ENCODE data around the gene POLR1E. TPM values are rescaled to one million over a fixed set of nuclear protein-coding genes. Genes with fewer than 3 reads are reported as not detected.

POLR1E gene
- total RNA-seq, 1 experiment from 2014 or later = 39.8 TPM

DNA sequence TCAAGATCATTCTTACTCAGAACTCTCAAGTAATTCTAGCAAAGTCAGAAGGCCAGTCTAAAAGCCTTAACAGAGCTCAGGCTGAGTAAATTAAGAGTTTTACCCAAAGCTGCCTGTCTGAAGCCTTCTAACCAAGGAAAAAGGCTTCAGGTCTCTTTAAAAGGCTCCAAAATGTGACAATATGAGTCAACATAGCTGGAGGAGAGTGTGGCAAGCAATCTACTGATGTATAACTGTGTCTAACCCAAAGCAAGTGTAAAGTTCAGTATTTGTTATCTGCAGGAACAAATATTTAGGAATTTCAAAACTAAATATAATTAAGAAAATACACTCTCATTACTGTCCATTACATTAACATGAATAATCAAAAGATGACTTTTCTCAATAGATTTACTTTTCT lies 31.5 kb upstream of the POLR1E start:
- H3K36me3 ChIP-seq (ENCODE audit: insufficient read depth, low read length) = 0 out of 2 replicates have a peak, but pooled peaks cover 3% of the 10 kb centered on the region
- H3K79me2 ChIP-seq (ENCODE audit: low read length) = peaks cover 98% of the 10 kb centered on the region
- H2AFZ ChIP-seq (ENCODE audit: low read length) = no peak overlapping the region
- H3K4me2 ChIP-seq (ENCODE audit: low read depth, low read length, poor library complexity, severe bottlenecking) = no peak overlapping the region
- 0 out of 2 replicates have a peak, but pooled peaks cover 5% of the 10 kb centered on the region for H4K20me1 ChIP-seq (ENCODE audit: insufficient read depth, low read depth, low read length)
- H3K9me3 ChIP-seq (ENCODE audit: low read length) = no peaks in the 10 kb centered on the region
- no peak overlapping the region for H3K9ac ChIP-seq (ENCODE audit: low read length)
- no peaks in the 10 kb centered on the region for H3K9me2 ChIP-seq (replicated peaks; ENCODE audit: insufficient read depth, low read length)
- H3K4me1 ChIP-seq (ENCODE audit: low read length) = peaks cover 97% of the 10 kb centered on the region
- H3K4me3 ChIP-seq (ENCODE audit: low read length) = no peak overlapping the region
- DNase-seq = no peak
- peak overlapping the region; percentile 83 for H3K27ac ChIP-seq (ENCODE audit: low read length)
- no peaks in the 10 kb centered on the region for H3K27me3 ChIP-seq (ENCODE audit: low read length)

DNA sequence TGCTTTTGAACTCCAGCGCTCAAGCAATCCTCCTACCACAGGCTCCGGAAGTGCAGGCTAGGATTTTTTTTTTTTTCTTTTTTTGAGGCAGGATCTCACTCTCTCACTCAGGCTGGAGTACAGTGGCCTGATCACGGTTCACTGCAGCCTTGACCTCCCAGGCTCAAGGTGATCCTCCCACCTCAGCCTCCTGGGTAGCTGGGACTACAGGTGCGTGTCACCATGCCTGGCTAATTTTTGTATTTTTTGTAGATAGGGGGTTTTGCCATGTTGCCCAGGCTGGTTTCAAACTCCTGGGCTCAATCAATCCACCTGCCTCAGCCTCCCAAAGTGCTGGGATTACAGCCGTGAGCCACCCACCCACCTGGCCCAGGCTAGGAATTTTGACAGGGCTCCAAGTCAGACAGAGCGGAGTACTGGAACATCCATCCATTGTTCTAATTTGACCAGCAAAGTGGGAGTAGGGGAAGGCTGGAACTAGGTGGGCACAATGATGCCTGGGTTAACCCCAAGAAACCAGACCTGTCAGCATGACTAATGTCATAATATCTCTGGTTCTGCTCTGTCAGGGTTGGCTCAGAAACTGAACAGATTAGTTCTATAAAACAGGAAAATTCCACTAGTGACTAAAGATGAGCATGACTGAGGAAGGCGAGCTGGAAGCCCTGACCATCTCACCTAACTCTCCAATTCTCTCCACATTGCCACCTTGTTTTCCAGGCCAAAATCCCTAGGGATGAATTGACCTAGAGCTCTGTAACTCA lies 29.7 kb upstream of the POLR1E start:
- H3K79me2 ChIP-seq (ENCODE audit: low read length) = peaks cover 97% of the 10 kb centered on the region
- H3K9me2 ChIP-seq (replicated peaks; ENCODE audit: insufficient read depth, low read length) = no peaks in the 10 kb centered on the region
- peak overlapping the region; percentile 46 for H3K27ac ChIP-seq (ENCODE audit: low read length)

DNA sequence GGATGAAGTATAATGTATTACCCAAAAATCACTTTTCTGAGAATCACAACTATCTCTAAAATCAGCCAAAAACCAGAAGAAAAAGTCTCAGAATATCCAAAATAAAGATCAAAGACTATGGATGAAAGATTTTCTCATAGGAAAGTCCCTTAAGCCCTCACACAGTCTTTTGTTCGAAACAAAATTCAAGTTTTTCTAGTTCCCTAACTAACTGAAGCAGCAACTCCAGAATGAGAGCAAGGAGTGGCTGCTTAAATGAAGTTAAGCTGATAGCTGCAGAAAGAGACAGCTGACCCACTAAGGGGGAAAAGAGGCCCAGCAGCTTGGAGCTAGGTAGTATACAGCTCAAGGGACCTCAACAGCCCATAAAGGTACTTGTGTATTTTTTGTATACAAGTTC lies 28.9 kb upstream of the POLR1E start:
- peak overlapping the region; percentile 46 for H3K27ac ChIP-seq (ENCODE audit: low read length)
- no peaks in the 10 kb centered on the region for H3K9me3 ChIP-seq (ENCODE audit: low read length)
- no peak for DNase-seq

More for the DNA sequence above, 29.7 kb upstream of the POLR1E start:
- peak overlapping the region; percentile 8; the same call in 1 of the 2 replicates for H3K9ac ChIP-seq (ENCODE audit: low read length)
- no peak overlapping the region for H3K4me3 ChIP-seq (ENCODE audit: low read length)
- peak overlapping the region; percentile 32 for H3K4me2 ChIP-seq (ENCODE audit: low read depth, low read length, poor library complexity, severe bottlenecking)
- peaks cover 81% of the 10 kb centered on the region for H3K4me1 ChIP-seq (ENCODE audit: low read length)
- no peak for DNase-seq
- no peak overlapping the region for H2AFZ ChIP-seq (ENCODE audit: low read length)
- 0 out of 2 replicates have a peak, but pooled peaks cover 5% of the 10 kb centered on the region for H4K20me1 ChIP-seq (ENCODE audit: insufficient read depth, low read depth, low read length)
- no peaks in the 10 kb centered on the region for H3K27me3 ChIP-seq (ENCODE audit: low read length)
- 0 out of 2 replicates have a peak, but pooled peaks cover 3% of the 10 kb centered on the region for H3K36me3 ChIP-seq (ENCODE audit: insufficient read depth, low read length)
- no peaks in the 10 kb centered on the region for H3K9me3 ChIP-seq (ENCODE audit: low read length)

DNA sequence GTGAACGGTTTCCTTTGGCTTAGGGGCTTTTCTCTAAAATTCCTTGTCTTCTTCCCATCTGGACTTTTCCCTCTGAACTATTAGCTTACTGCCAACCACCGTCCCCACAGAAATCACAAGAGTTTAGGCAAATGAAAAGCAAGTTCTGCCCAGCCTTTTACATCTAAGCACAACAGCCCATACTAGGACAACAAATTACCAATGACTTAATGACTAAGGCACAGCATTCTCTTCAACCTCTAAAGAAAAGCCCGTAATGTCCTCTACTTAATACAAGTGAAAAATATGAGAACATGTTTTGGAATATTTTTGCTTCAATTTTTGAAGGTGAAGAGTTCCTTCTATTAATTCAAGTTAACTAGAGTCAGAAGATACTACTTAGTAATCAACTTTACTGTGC lies 21.7 kb upstream of the POLR1E start:
- no peak for DNase-seq
- peak overlapping the region; percentile 84 for H3K27ac ChIP-seq (ENCODE audit: low read length)
- H4K20me1 ChIP-seq (ENCODE audit: insufficient read depth, low read depth, low read length) = no peaks in the 10 kb centered on the region
- no peak overlapping the region for H2AFZ ChIP-seq (ENCODE audit: low read length)
- no peaks in the 10 kb centered on the region for H3K9me2 ChIP-seq (replicated peaks; ENCODE audit: insufficient read depth, low read length)
- H3K9ac ChIP-seq (ENCODE audit: low read length) = peak overlapping the region; percentile 84
- peaks cover 41% of the 10 kb centered on the region for H3K4me1 ChIP-seq (ENCODE audit: low read length)
- H3K36me3 ChIP-seq (ENCODE audit: insufficient read depth, low read length) = peaks cover 5% of the 10 kb centered on the region; the same call in 1 of the 2 replicates
- peak overlapping the region; percentile 89 for H3K4me3 ChIP-seq (ENCODE audit: low read length)
- no peaks in the 10 kb centered on the region for H3K27me3 ChIP-seq (ENCODE audit: low read length)
- no peaks in the 10 kb centered on the region for H3K9me3 ChIP-seq (ENCODE audit: low read length)
- peaks cover 55% of the 10 kb centered on the region for H3K79me2 ChIP-seq (ENCODE audit: low read length)
- H3K4me2 ChIP-seq (ENCODE audit: low read depth, low read length, poor library complexity, severe bottlenecking) = peak overlapping the region; percentile 87

More for the DNA sequence above, 28.9 kb upstream of the POLR1E start:
- Histone ChIP-seq H4K20me1 (ENCODE audit: insufficient read depth, low read depth, low read length) (0 out of 2 replicates have a peak, but pooled peaks cover 5% of the 10 kb centered on the region), H3K9ac (ENCODE audit: low read length) (no peak overlapping the region), H3K4me2 (ENCODE audit: low read depth, low read length, poor library complexity, severe bottlenecking) (no peak overlapping the region), H3K4me3 (ENCODE audit: low read length) (no peak overlapping the region), H3K9me2 (replicated peaks; ENCODE audit: insufficient read depth, low read length) (no peaks in the 10 kb centered on the region), H3K4me1 (ENCODE audit: low read length) (peaks cover 76% of the 10 kb centered on the region), H3K27me3 (ENCODE audit: low read length) (no peaks in the 10 kb centered on the region), H2AFZ (ENCODE audit: low read length) (no peak overlapping the region), H3K79me2 (ENCODE audit: low read length) (peaks cover 98% of the 10 kb centered on the region), H3K36me3 (ENCODE audit: insufficient read depth, low read length) (peaks cover 8% of the 10 kb centered on the region; the same call in 1 of the 2 replicates)

DNA sequence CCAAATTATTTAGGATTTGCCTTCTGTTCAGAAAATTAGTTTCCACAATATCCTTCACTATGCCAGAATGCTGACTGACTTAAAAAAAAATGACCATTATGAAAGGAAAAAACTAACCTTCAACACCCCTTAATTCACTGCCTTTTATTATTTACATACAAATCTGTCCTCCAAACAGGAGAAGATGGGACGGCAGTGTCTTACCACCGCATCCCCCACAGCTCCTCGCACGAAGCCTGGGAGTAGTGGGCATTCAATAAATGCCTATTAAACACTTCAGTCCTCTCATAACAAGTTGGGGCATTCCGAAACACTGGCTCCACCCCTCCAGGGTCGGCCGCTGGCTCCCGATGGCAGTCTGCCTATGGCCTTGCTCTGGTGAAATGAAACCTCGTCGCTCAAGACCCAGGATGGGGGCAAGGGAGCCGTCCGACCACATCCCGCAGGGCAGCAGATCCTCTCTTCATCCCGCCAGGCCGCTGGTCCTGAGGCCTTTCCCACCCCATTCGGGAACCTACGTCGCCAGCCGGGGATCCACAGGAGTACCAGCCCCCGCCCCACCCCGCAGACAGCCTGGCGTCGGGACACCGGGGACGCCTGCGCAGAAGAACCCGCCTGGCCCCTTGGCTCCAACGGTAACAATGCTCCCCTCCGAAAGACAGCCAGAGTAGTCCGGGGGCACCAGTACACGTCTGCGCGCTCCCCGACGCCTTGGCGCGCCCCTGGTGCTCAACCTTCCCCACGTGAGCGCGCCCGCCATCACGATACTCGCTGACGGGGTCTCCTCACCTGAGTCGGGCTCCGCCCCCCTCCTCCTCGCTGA lies 21.1 kb upstream of the POLR1E start:
- H3K4me2 ChIP-seq (ENCODE audit: low read depth, low read length, poor library complexity, severe bottlenecking) = peak overlapping the region; percentile 87
- peaks cover 50% of the 10 kb centered on the region for H3K79me2 ChIP-seq (ENCODE audit: low read length)
- H3K4me1 ChIP-seq (ENCODE audit: low read length) = peaks cover 40% of the 10 kb centered on the region
- no peaks in the 10 kb centered on the region for H3K27me3 ChIP-seq (ENCODE audit: low read length)
- peaks cover 5% of the 10 kb centered on the region; the same call in 1 of the 2 replicates for H3K36me3 ChIP-seq (ENCODE audit: insufficient read depth, low read length)
- peak overlapping the region; percentile 84 for H3K27ac ChIP-seq (ENCODE audit: low read length)
- H3K4me3 ChIP-seq (ENCODE audit: low read length) = peak overlapping the region; percentile 89
- no peaks in the 10 kb centered on the region for H4K20me1 ChIP-seq (ENCODE audit: insufficient read depth, low read depth, low read length)
- peak; percentile 85 for DNase-seq
- peak overlapping the region; percentile 75; the same call in 1 of the 2 replicates for H2AFZ ChIP-seq (ENCODE audit: low read length)
- no peaks in the 10 kb centered on the region for H3K9me2 ChIP-seq (replicated peaks; ENCODE audit: insufficient read depth, low read length)
- no peaks in the 10 kb centered on the region for H3K9me3 ChIP-seq (ENCODE audit: low read length)
- peak overlapping the region; percentile 84 for H3K9ac ChIP-seq (ENCODE audit: low read length)

DNA sequence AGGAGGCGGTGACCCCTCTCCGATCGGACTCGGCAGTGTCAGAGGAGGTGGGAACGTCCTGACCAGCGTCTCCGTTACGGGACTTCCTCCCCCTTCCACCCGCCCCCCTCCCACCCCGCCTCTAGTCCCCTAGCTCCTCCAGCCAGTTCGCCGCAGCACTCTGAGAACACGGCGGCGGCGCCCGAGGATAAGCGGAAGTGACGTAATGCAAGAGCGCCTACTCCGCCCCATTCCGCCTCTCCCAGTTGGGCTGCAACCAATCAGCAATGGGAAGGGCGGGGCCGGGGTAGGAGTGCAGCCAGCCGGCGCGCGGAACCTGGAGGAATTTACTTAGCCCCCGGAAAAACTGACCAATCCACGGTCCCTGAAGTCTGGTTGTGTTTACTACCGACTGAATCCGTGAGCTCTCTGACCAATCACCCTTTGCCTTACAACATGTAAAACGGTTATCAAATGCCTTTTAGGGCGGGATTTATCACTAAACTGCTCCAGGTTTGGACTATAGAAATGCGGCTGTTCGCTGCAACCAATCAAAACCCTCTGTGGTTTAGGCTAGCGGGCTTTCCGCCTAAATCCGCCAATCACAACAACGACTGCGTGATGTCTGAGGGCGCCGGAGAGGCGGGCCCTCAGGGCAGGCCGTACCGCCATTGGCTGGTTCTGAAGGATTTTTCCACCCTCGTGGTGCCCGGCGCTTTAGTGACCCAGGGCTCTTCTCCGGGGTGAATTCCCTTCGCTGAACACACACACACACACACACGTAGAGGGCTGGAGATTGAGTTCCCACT lies 20.3 kb upstream of the POLR1E start, which contains the start of gene ZBTB5:
Gene ZBTB5 (minus strand): TSS at position 202 of the 788 bp plus-strand sequence. CDS start 22,899 bp downstream, outside the sequence.
- H3K9me3 ChIP-seq (ENCODE audit: low read length) = no peaks in the 10 kb centered on the region
- peaks cover 5% of the 10 kb centered on the region; the same call in 1 of the 2 replicates for H3K36me3 ChIP-seq (ENCODE audit: insufficient read depth, low read length)
- no peaks in the 10 kb centered on the region for H4K20me1 ChIP-seq (ENCODE audit: insufficient read depth, low read depth, low read length)
- H3K27me3 ChIP-seq (ENCODE audit: low read length) = no peaks in the 10 kb centered on the region
- peak within 1 kb of the TSS; percentile 91 for H3K4me2 ChIP-seq (ENCODE audit: low read depth, low read length, poor library complexity, severe bottlenecking)
- peak within 1 kb of the TSS; percentile 75; the same call in 1 of the 2 replicates for H2AFZ ChIP-seq (ENCODE audit: low read length)
- peak; percentile 100 for DNase-seq
- H3K27ac ChIP-seq (ENCODE audit: low read length) = peak within 1 kb of the TSS; percentile 84
- peak within 1 kb of the TSS; percentile 89 for H3K4me3 ChIP-seq (ENCODE audit: low read length)
- no peaks in the 10 kb centered on the region for H3K9me2 ChIP-seq (replicated peaks; ENCODE audit: insufficient read depth, low read length)
- H3K9ac ChIP-seq (ENCODE audit: low read length) = peak within 1 kb of the TSS; percentile 84
- H3K79me2 ChIP-seq (ENCODE audit: low read length) = peaks cover 43% of the 10 kb centered on the region
- peaks cover 40% of the 10 kb centered on the region for H3K4me1 ChIP-seq (ENCODE audit: low read length)

DNA sequence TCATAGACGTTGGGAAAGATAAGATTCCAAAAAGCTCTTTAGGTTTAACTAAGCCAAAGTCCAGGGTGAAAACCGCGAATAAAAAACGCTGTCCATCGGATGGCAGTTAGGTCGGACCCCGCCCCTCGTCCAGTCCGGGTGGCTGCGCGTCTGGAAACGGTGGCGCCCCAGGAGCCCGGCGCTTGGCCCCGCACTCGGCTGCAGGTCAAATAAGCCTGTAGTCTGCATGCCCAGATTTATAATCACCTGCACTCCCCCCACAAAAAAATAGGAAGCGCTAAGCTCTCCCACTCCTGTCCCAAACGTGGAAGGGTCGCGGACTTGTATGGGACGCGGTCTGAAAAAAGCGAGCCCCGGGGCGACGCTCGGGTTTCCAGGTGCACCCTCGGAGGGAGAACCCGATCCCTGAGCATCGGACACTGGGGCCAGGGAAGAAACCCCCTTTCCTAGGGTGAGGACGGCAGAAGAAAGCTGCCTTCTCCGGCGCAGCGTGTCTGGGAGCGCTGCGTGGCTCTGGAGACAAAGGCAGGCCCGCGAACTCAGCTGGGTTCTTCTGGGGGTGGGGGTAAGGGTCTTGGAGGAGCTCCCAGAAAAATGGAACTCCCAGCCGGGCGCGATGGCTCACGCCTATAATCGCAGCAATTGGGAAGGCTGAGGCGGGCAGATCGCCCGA lies 19.6 kb upstream of the POLR1E start:
- Histone ChIP-seq H3K27ac (ENCODE audit: low read length) (peak overlapping the region; percentile 80), H3K9me3 (ENCODE audit: low read length) (no peaks in the 10 kb centered on the region), H3K4me2 (ENCODE audit: low read depth, low read length, poor library complexity, severe bottlenecking) (peak overlapping the region; percentile 91), H3K9ac (ENCODE audit: low read length) (peak overlapping the region; percentile 84), H3K27me3 (ENCODE audit: low read length) (no peaks in the 10 kb centered on the region), H2AFZ (ENCODE audit: low read length) (peak overlapping the region; percentile 69; the same call in 1 of the 2 replicates), H4K20me1 (ENCODE audit: insufficient read depth, low read depth, low read length) (no peaks in the 10 kb centered on the region), H3K4me1 (ENCODE audit: low read length) (peaks cover 43% of the 10 kb centered on the region), H3K36me3 (ENCODE audit: insufficient read depth, low read length) (peaks cover 5% of the 10 kb centered on the region; the same call in 1 of the 2 replicates), H3K79me2 (ENCODE audit: low read length) (peaks cover 35% of the 10 kb centered on the region), H3K4me3 (ENCODE audit: low read length) (peak overlapping the region; percentile 77), H3K9me2 (replicated peaks; ENCODE audit: insufficient read depth, low read length) (no peaks in the 10 kb centered on the region)
- no peak for DNase-seq

Measured in Karpas-422 (cell line).